NB4 (cell line): ENCODE data around the gene ABHD18.
"Not testable (repeated sequence)": the region's sequence is repeated elsewhere in the genome, so short reads cannot be mapped to it uniquely, and the experiment has no call there.

Experiments used
- CTCF ChIP-seq: IDR thresholded peaks from one replicate; pipeline ENCODE4 v1.5.1; 2012; ENCODE audit warnings: low read depth, low read length
- MYC ChIP-seq: IDR thresholded peaks from 2 replicates; pipeline ENCODE4 v1.6.1; 2011; ENCODE audit warnings: low read depth, low read length
- POLR2A ChIP-seq: IDR thresholded peaks from 2 replicates; pipeline ENCODE4 v1.6.1; 2011; ENCODE audit warnings: mild to moderate bottlenecking; ENCODE audit not compliant: insufficient read length; ENCODE audit errors: extremely low read depth
- TF ChIP-seq, protein P1 (sequence below): IDR thresholded peaks from 2 replicates; pipeline ENCODE4 v1.6.1; 2011; ENCODE audit warnings: low read depth, low read length

DNA sequence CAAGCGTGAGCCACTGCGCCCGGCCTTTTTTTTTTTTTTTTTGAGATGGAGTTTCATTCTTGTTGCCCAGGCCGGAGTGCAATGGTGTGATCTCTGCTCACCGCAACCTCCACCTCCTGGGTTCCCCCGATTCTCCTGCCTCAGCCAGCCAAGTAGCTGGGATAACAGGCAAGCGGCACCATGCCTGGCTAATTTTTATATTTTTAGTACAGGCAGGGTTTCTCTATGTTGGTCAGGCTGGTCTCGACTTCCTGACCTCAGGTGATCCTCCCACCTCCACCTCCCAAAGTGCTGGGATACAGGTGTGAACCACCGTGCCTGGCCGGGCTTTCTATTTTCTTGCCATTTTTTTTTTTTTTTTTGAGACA, 101.2 kb downstream of the ABHD18 start:
- TF ChIP-seq CTCF, POLR2A, MYC: not testable (repeated sequence)
- TF ChIP-seq, protein P1, sequence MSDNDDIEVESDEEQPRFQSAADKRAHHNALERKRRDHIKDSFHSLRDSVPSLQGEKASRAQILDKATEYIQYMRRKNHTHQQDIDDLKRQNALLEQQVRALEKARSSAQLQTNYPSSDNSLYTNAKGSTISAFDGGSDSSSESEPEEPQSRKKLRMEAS: not testable (repeated sequence)
